HCT116 (cell line): ENCODE results near the gene PDE4D. TPM values are rescaled to one million over a fixed set of nuclear protein-coding genes. Genes with fewer than 3 reads are reported as not detected.

Source experiments
- ATAC-seq: fragments of 200-7000 bp; cut with Tn5 transposase; 2 replicates; pipeline ENCODE4 v1.9.1; 2020; ENCODE audit warnings: mild to moderate bottlenecking, moderate library complexity
- BruUV-seq: library from RNA; stranded (reverse); fragments of 400-500 nt; replicated peaks from 2 replicates; lab custom pipeline; 2021; lab: Mats Ljungman, UMichigan
- CTCF ChIA-PET: fragments of 300-600 bp; sonication (Branson Sonifier 250); formaldehyde crosslinking; loops from one replicate; lab custom pipeline; 2021; ENCODE audit warnings: antibody characterized with exemption; lab: Charles Lee
- POLR2A ChIA-PET: fragments of 300-600, 350-600 bp; sonication (Branson Sonifier 250); formaldehyde crosslinking; loops from one replicate; lab custom pipeline; 2021; ENCODE audit warnings: antibody characterized with exemption; lab: Charles Lee
- RAD21 ChIA-PET, 2 experiments: fragments of 300-600 bp; sonication (Branson Sonifier 250); formaldehyde crosslinking; loops; one replicate each; lab custom pipeline; 2023; ENCODE audit warnings: low total read pairs in 2 of 2; ENCODE audit not compliant: uncharacterized antibody in 2 of 2, unreplicated experiment in 2 of 2, low non-redundant PET in 1 of 2; lab: Charles Lee
- DNase-seq: peaks from one replicate; pipeline ENCODE4 v3.0.0-alpha.2; 2010; ENCODE audit warnings: low read depth, low spot score
- H2AFZ ChIP-seq: fragments of 200-600 bp; shearing (Covaris generic), sonication (generic); 2 replicates; pipeline ENCODE4 v1.6.1; 2017; ENCODE audit warnings: low read depth, mixed run types, mixed read lengths, antibody characterized with exemption, low read length; ENCODE audit not compliant: poor library complexity, severe bottlenecking
- H3K27ac ChIP-seq: 2 replicates; pipeline ENCODE4 v1.5.1; 2012; ENCODE audit warnings: low read depth, low read length
- H3K27me3 ChIP-seq: fragments of 200-600 bp; sonication (generic); 2 replicates; pipeline ENCODE4 v1.6.1; 2016; ENCODE audit warnings: mixed run types, low read length, mixed read lengths; ENCODE audit not compliant: insufficient read depth
- H3K36me3 ChIP-seq, 2 experiments: fragments of 200-500 bp in 1 of 2; fragments of 200-600 bp in 1 of 2; sonication (Bioruptor generic) in 1 of 2; sonication (generic) in 1 of 2; 2 replicates each; pipeline versions ENCODE4 v1.5.1 to v1.6.1; 2014 to 2016; ENCODE audit warnings: low read length in 2 of 2, inconsistent platforms in 1 of 2, mixed read lengths in 1 of 2, mixed run types in 1 of 2; ENCODE audit not compliant: insufficient read depth in 2 of 2, control insufficient read depth in 1 of 2
- H3K4me1 ChIP-seq, 2 experiments: fragments of 200-600 bp in 1 of 2; sonication (generic) in 1 of 2; 2 replicates each; pipeline versions ENCODE4 v1.5.1 to v1.6.1; 2012 to 2017; ENCODE audit warnings: low read length in 2 of 2, inconsistent platforms in 1 of 2, mild to moderate bottlenecking in 1 of 2, mixed read lengths in 1 of 2, mixed run types in 1 of 2, moderate library complexity in 1 of 2; ENCODE audit not compliant: insufficient read depth in 2 of 2, control insufficient read depth in 1 of 2
- H3K4me2 ChIP-seq: fragments of 200-600 bp; sonication (generic); 2 replicates; pipeline ENCODE4 v1.6.1; 2017; ENCODE audit warnings: mixed run types, low read length, mixed read lengths
- H3K4me3 ChIP-seq, 2 experiments: fragments of 200-600 bp in 1 of 2; sonication (generic) in 1 of 2; replicated peaks in 1 of 2; 2 replicates each; pipeline ENCODE4 v1.5.1; 2011 to 2016; ENCODE audit warnings: low read length in 2 of 2, control low read depth in 1 of 2, low read depth in 1 of 2, mild to moderate bottlenecking in 1 of 2, mixed read lengths in 1 of 2, mixed run types in 1 of 2
- H3K79me2 ChIP-seq: fragments of 200-600 bp; sonication (generic); 2 replicates; pipeline ENCODE4 v1.6.1; 2017; ENCODE audit warnings: mild to moderate bottlenecking, mixed run types, low read length, moderate library complexity, mixed read lengths; ENCODE audit not compliant: insufficient read depth
- H3K9ac ChIP-seq: fragments of 200-600 bp; sonication (generic); 2 replicates; pipeline ENCODE4 v1.6.1; 2016; ENCODE audit warnings: low read length, mixed read lengths
- H3K9me2 ChIP-seq: fragments of 200-600 bp; sonication (generic), shearing (Covaris generic); 2 replicates; pipeline ENCODE4 v1.6.1; 2017; ENCODE audit warnings: mixed run types, mild to moderate bottlenecking, moderate library complexity; ENCODE audit not compliant: insufficient read depth
- H3K9me3 ChIP-seq, 2 experiments: fragments of 200-500 bp in 1 of 2; fragments of 200-600 bp in 1 of 2; sonication (Bioruptor generic) in 1 of 2; sonication (generic) in 1 of 2; 2 replicates each; pipeline ENCODE4 v1.6.1; 2014 to 2017; ENCODE audit warnings: low read length in 2 of 2, mixed read lengths in 2 of 2, inconsistent platforms in 1 of 2, low read depth in 1 of 2, mild to moderate bottlenecking in 1 of 2, mixed run types in 1 of 2, moderate library complexity in 1 of 2; ENCODE audit not compliant: control insufficient read depth in 1 of 2, insufficient read depth in 1 of 2
- H4K20me1 ChIP-seq: fragments of 200-600 bp; sonication (generic), shearing (Covaris generic); 2 replicates; pipeline ENCODE4 v1.6.1; 2017; ENCODE audit warnings: mixed run types, mild to moderate bottlenecking, moderate library complexity; ENCODE audit not compliant: insufficient read depth
- CBX3 ChIP-seq: IDR thresholded peaks from 2 replicates; pipeline ENCODE4 v1.6.1; 2012; ENCODE audit warnings: low read depth
- ELF1 ChIP-seq: IDR thresholded peaks from 2 replicates; pipeline ENCODE4 v1.6.1; 2012; ENCODE audit warnings: low read depth, borderline replicate concordance
- EZH2 ChIP-seq: fragments of 200-600 bp; sonication (generic); IDR thresholded peaks from 2 replicates; pipeline ENCODE4 v1.6.1; 2017; ENCODE audit warnings: antibody characterized with exemption, mixed run types
- FOSL1 ChIP-seq: IDR thresholded peaks from 2 replicates; pipeline ENCODE4 v1.6.1; 2012; ENCODE audit warnings: low read depth
- JUND ChIP-seq: IDR thresholded peaks from 2 replicates; pipeline ENCODE4 v1.6.1; 2012
- POLR2A ChIP-seq: IDR thresholded peaks from 2 replicates; pipeline ENCODE4 v1.7.0; 2011; ENCODE audit warnings: borderline replicate concordance; ENCODE audit not compliant: insufficient read depth, insufficient read length; ENCODE audit errors: extremely low read depth
- RAD21 ChIP-seq: IDR thresholded peaks from 2 replicates; pipeline ENCODE4 v1.6.1; 2012; ENCODE audit warnings: low read depth, mild to moderate bottlenecking
- SIN3A ChIP-seq: IDR thresholded peaks from 2 replicates; pipeline ENCODE4 v1.6.1; 2012; ENCODE audit warnings: low read depth
- SP1 ChIP-seq: IDR thresholded peaks from 2 replicates; pipeline ENCODE4 v1.6.1; 2012; ENCODE audit warnings: low read depth
- SRF ChIP-seq: IDR thresholded peaks from 2 replicates; pipeline ENCODE4 v1.6.1; 2012; ENCODE audit warnings: low read depth
- TCF7L2 ChIP-seq: IDR thresholded peaks from 2 replicates; pipeline ENCODE4 v1.7.0; 2011; ENCODE audit warnings: borderline replicate concordance, inconsistent platforms; ENCODE audit not compliant: insufficient read depth, insufficient read length; ENCODE audit errors: extremely low read depth
- ZNF274 ChIP-seq: fragments of 200-500 bp; sonication (Bioruptor generic); IDR thresholded peaks from 2 replicates; pipeline ENCODE4 v1.6.1; 2014; ENCODE audit warnings: mild to moderate bottlenecking, low read depth, low read length, inconsistent platforms
- intact Hi-C: fragments of 100-400 bp; cut with micrococcal nuclease; formaldehyde crosslinking; loops from 2 replicates; pipeline ENCODE4 v1.10.0; 2022
- total RNA-seq: library from RNA; stranded (reverse); gene quantifications from one replicate; pipeline ENCODE4 v1.2.1, GENCODE V29; 2021; ENCODE audit not compliant: unreplicated experiment
- TF ChIP-seq, protein P1 (sequence below), 3 experiments: fragments of 200-600 bp in 1 of 3; sonication (generic) in 1 of 3; IDR thresholded peaks in 2 of 3; conservative IDR thresholded peaks in 1 of 3; 2 replicates each; pipeline ENCODE4 v1.5.1; 2012 to 2017; ENCODE audit warnings: low read depth in 2 of 3, low read length in 2 of 3, antibody characterized with exemption in 1 of 3, borderline replicate concordance in 1 of 3, control low read depth in 1 of 3, mild to moderate bottlenecking in 1 of 3, mixed read lengths in 1 of 3, mixed run types in 1 of 3, moderate library complexity in 1 of 3; ENCODE audit not compliant: insufficient read depth in 1 of 3
- TF ChIP-seq, protein P2 (sequence below): IDR thresholded peaks from 2 replicates; pipeline ENCODE4 v1.6.1; 2012
- TF ChIP-seq, protein P3 (sequence below): IDR thresholded peaks from 2 replicates; pipeline ENCODE4 v1.6.1; 2012
- TF ChIP-seq, protein P4 (sequence below): IDR thresholded peaks from 2 replicates; pipeline ENCODE4 v1.6.1; 2012; ENCODE audit warnings: low read depth

The PDE4D gene
- total RNA-seq, 1 experiment from 2014 or later: 1.1 TPM

DNA sequence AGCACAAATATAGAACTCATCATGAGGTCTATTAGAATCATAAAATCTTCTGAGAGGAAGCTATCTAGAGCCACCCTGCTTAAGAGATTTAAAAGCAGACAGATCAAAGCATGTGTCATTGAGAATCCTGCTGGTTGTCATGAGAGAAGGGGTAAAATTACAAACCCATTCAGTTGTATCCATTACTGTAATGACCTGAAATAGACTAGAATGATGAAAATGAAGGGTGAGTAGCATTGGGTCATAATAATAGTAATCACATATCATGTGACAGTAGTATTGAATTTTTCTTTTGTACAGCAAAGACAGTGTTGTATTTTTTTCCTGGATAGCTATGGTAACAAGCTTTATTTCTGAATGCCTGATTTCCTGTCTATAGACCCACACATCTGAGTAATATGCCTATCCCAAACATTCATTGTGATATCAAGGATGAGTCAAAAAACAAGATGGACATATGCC, 149.0 kb downstream of the PDE4D start:
- Histone ChIP-seq H4K20me1 (no peaks in the 10 kb centered on the region), H3K36me3 (no peaks in the 10 kb centered on the region), H3K4me1 (no peaks in the 10 kb centered on the region), H3K27ac (no peak overlapping the region), H3K9me2 (no peaks in the 10 kb centered on the region), H3K27me3 (no peaks in the 10 kb centered on the region), H3K79me2 (no peaks in the 10 kb centered on the region), H3K9me3 (no peaks in the 10 kb centered on the region), H2AFZ (no peak overlapping the region), H3K9ac (no peak overlapping the region)
- intact Hi-C loops: no loop called here
- CTCF ChIA-PET: no interaction called here
- RAD21 ChIA-PET: no interaction called here
- ATAC-seq (no peak), DNase-seq (no peak)
- TF ChIP-seq SP1 (no peak), JUND (no peak), SRF (no peak), SIN3A (no peak), FOSL1 (no peak), EZH2 (no peak), CBX3 (no peak), ELF1 (no peak)
- TF ChIP-seq, protein P1, sequence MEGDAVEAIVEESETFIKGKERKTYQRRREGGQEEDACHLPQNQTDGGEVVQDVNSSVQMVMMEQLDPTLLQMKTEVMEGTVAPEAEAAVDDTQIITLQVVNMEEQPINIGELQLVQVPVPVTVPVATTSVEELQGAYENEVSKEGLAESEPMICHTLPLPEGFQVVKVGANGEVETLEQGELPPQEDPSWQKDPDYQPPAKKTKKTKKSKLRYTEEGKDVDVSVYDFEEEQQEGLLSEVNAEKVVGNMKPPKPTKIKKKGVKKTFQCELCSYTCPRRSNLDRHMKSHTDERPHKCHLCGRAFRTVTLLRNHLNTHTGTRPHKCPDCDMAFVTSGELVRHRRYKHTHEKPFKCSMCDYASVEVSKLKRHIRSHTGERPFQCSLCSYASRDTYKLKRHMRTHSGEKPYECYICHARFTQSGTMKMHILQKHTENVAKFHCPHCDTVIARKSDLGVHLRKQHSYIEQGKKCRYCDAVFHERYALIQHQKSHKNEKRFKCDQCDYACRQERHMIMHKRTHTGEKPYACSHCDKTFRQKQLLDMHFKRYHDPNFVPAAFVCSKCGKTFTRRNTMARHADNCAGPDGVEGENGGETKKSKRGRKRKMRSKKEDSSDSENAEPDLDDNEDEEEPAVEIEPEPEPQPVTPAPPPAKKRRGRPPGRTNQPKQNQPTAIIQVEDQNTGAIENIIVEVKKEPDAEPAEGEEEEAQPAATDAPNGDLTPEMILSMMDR (IDR thresholded peaks at IDR 0.05 in 2 of 3, conservative IDR thresholded peaks at IDR 0.05 in 1 of 3; ENCODE audit: borderline replicate concordance in 1 of 3, insufficient read depth in 1 of 3, low read depth in 2 of 3, low read length in 2 of 3): no peak
- TF ChIP-seq, protein P2, sequence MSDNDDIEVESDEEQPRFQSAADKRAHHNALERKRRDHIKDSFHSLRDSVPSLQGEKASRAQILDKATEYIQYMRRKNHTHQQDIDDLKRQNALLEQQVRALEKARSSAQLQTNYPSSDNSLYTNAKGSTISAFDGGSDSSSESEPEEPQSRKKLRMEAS: no peak
- TF ChIP-seq, all 23 proteins: peak for 0
- BruUV-seq: no TSS peak
- Histone ChIP-seq H3K4me3 (no peak overlapping the region), H3K4me2 (no peak overlapping the region)
- POLR2A ChIA-PET: no interaction called here

DNA sequence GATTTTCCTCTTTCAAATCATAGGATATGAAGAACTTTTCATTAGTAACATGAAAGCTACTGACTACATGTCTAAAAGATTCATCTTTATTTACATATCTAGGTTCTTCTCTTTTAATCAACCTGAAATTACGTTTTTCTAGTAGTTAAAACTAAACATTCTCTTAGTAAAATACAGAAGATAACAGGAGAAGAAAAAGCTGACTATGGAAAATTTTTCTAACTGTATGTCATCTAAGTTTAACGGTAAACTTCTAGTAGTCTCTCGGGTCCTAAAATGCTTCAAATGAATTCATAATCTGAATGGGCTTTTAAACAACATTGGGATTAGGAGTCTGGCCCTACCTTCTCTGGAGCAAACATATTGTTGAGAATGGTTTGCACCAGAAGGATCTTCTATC, 151.9 kb downstream of the PDE4D start:
- H3K9ac ChIP-seq: no peak overlapping the region
- H3K4me1 ChIP-seq: no peaks in the 10 kb centered on the region
- no peaks in the 10 kb centered on the region for H3K9me3 ChIP-seq
- no peaks in the 10 kb centered on the region for H3K27me3 ChIP-seq
- POLR2A ChIA-PET: no interaction called here
- H3K79me2 ChIP-seq: no peaks in the 10 kb centered on the region
- no peak for DNase-seq
- H3K36me3 ChIP-seq: no peaks in the 10 kb centered on the region
- H3K27ac ChIP-seq: no peak overlapping the region
- H4K20me1 ChIP-seq: no peaks in the 10 kb centered on the region; the same call in 1 of the 2 replicates
- no peak for ATAC-seq
- CTCF ChIA-PET: no interaction called here
- RAD21 ChIA-PET: no interaction called here
- H2AFZ ChIP-seq: no peak overlapping the region
- H3K9me2 ChIP-seq: no peaks in the 10 kb centered on the region
- H3K4me2 ChIP-seq: no peak overlapping the region
- intact Hi-C loops: no loop called here
- no TSS peak for BruUV-seq
- no peak overlapping the region for H3K4me3 ChIP-seq
- TF ChIP-seq, protein P2: no peak
- TF ChIP-seq TCF7L2: no peak
- TF ChIP-seq JUND: no peak
- TF ChIP-seq, protein P3, sequence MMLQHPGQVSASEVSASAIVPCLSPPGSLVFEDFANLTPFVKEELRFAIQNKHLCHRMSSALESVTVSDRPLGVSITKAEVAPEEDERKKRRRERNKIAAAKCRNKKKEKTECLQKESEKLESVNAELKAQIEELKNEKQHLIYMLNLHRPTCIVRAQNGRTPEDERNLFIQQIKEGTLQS: no peak
- TF ChIP-seq, protein P4, sequence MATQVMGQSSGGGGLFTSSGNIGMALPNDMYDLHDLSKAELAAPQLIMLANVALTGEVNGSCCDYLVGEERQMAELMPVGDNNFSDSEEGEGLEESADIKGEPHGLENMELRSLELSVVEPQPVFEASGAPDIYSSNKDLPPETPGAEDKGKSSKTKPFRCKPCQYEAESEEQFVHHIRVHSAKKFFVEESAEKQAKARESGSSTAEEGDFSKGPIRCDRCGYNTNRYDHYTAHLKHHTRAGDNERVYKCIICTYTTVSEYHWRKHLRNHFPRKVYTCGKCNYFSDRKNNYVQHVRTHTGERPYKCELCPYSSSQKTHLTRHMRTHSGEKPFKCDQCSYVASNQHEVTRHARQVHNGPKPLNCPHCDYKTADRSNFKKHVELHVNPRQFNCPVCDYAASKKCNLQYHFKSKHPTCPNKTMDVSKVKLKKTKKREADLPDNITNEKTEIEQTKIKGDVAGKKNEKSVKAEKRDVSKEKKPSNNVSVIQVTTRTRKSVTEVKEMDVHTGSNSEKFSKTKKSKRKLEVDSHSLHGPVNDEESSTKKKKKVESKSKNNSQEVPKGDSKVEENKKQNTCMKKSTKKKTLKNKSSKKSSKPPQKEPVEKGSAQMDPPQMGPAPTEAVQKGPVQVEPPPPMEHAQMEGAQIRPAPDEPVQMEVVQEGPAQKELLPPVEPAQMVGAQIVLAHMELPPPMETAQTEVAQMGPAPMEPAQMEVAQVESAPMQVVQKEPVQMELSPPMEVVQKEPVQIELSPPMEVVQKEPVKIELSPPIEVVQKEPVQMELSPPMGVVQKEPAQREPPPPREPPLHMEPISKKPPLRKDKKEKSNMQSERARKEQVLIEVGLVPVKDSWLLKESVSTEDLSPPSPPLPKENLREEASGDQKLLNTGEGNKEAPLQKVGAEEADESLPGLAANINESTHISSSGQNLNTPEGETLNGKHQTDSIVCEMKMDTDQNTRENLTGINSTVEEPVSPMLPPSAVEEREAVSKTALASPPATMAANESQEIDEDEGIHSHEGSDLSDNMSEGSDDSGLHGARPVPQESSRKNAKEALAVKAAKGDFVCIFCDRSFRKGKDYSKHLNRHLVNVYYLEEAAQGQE: no peak
- no peak for TF ChIP-seq CBX3
- no peak for TF ChIP-seq FOSL1
- TF ChIP-seq POLR2A: no peak
- no peak for TF ChIP-seq ZNF274
- TF ChIP-seq SP1: no peak
- no peak for TF ChIP-seq RAD21
